Measurements from ENCODE around the gene MIF4GD.

- TF ChIP-seq EZH2 (IDR thresholded peaks at IDR 0.05; ENCODE audit: low read depth, unreplicated experiment): no peak
- TF ChIP-seq CTCF (conservative IDR thresholded peaks at IDR 0.05; ENCODE audit: low read depth in 2 of 2): no peak
- TF ChIP-seq JUNB (IDR thresholded peaks at IDR 0.05; ENCODE audit: unreplicated experiment): no peak
- TF ChIP-seq POLR2AphosphoS5 (IDR thresholded peaks at IDR 0.05; ENCODE audit: low read depth): no peak
- no peak for TF ChIP-seq EZH2phosphoT487 (IDR thresholded peaks at IDR 0.05; ENCODE audit: unreplicated experiment)
- no peak for TF ChIP-seq NANOG (IDR thresholded peaks at IDR 0.05; ENCODE audit: borderline replicate concordance)
These were observed 16.2 kb upstream of the MIF4GD start for GRCh38 chr17:75287221-75287620.
